Ecto neural progenitor cell (in vitro differentiated cells): Measurements from ENCODE around the gene RALGAPA1.
"Not testable (repeated sequence)": the region's sequence is repeated elsewhere in the genome, so short reads cannot be mapped to it uniquely, and the experiment has no call there.

Experiments
- DNase-seq: peaks from one replicate; pipeline ENCODE4 v3.0.0-alpha.2; 2018; ENCODE audit warnings: low spot score

RALGAPA1 gene

GRCh38 chr14:35821564-35822411 lies 12.7 kb upstream of the RALGAPA1 start:
- no peak for DNase-seq

- DNase-seq: no peak
These were observed 10.8 kb upstream of the RALGAPA1 start for GRCh38 chr14:35819591-35820540.

GRCh38 chr14:35818346-35819115 lies 9.4 kb upstream of the RALGAPA1 start:
- DNase-seq: no peak

- DNase-seq: peak; percentile 69
These were observed 5.4 kb upstream of the RALGAPA1 start for GRCh38 chr14:35814371-35815005.

GRCh38 chr14:35810963-35811362 lies 1.9 kb upstream of the RALGAPA1 start:
- DNase-seq: no peak

GRCh38 chr14:35809597-35809996 lies 502 bp upstream of the RALGAPA1 start:
- no peak for DNase-seq

- no peak for DNase-seq
These were observed 938 bp downstream of the RALGAPA1 start for GRCh38 chr14:35808076-35808637.

GRCh38 chr14:35807131-35807961 lies 1.7 kb downstream of the RALGAPA1 start:
- no peak for DNase-seq

GRCh38 chr14:35806006-35806907 lies 2.8 kb downstream of the RALGAPA1 start:
- DNase-seq: no peak

- DNase-seq: no peak
These were observed 11.3 kb downstream of the RALGAPA1 start for GRCh38 chr14:35797796-35798195.

GRCh38 chr14:35789651-35790050 lies 19.4 kb downstream of the RALGAPA1 start:
- DNase-seq: no peak

GRCh38 chr14:35786856-35787255 lies 22.2 kb downstream of the RALGAPA1 start:
- DNase-seq: no peak

- no peak for DNase-seq
These were observed 25.4 kb downstream of the RALGAPA1 start for GRCh38 chr14:35783699-35784098.

- no peak for DNase-seq
These were observed 29.7 kb downstream of the RALGAPA1 start for GRCh38 chr14:35779368-35779767.

- DNase-seq: not testable (repeated sequence)
These were observed 31.5 kb downstream of the RALGAPA1 start for GRCh38 chr14:35777550-35777949.

GRCh38 chr14:35776823-35777222 lies 32.3 kb downstream of the RALGAPA1 start:
- DNase-seq: no peak

- not testable (repeated sequence) for DNase-seq
These were observed 33.0 kb downstream of the RALGAPA1 start for GRCh38 chr14:35776085-35776484.

- no peak for DNase-seq
These were observed 42.4 kb downstream of the RALGAPA1 start for GRCh38 chr14:35766700-35767082.

GRCh38 chr14:35766036-35766699 lies 42.9 kb downstream of the RALGAPA1 start:
- no peak for DNase-seq
